Esophagus muscularis mucosa (tissue), 4 donors: ENCODE measurements around the gene TRABD2A. TPM values are rescaled to one million over a fixed set of nuclear protein-coding genes. Genes with fewer than 3 reads are reported as not detected.
A peak's percentile ranks its signal among the peaks of the same experiment; 100 is the strongest.

ENCODE experiments used
- DNase-seq: peaks from one replicate; pipeline ENCODE4 v3.0.0-alpha.2; 2017; ENCODE audit errors: extremely low spot score
- H3K27ac ChIP-seq, 4 donors: fragments of 200-600 bp; sonication (generic); replicated peaks in 1 of 4; 1 replicate in 3 of 4; 2 replicates in 1 of 4; pipeline ENCODE4 v1.5.1; 2016 to 2019; ENCODE audit warnings: mild to moderate bottlenecking in 1 of 4
- H3K27me3 ChIP-seq, 4 donors: fragments of 200-600 bp; sonication (generic); one replicate each; pipeline versions ENCODE4 v1.5.1 to v1.6.0; 2016 to 2019
- H3K36me3 ChIP-seq, 4 donors: fragments of 200-600 bp; sonication (generic); one replicate each; pipeline ENCODE4 v1.5.1; 2016 to 2019
- H3K4me1 ChIP-seq, 4 donors: fragments of 200-600 bp; sonication (generic); one replicate each; pipeline ENCODE4 v1.5.1; 2016 to 2019
- H3K4me3 ChIP-seq, 4 donors: fragments of 200-600 bp; sonication (generic); 1 replicate in 2 of 4; 2 replicates in 2 of 4; pipeline ENCODE4 v1.5.1; 2016 to 2019; ENCODE audit warnings: mild to moderate bottlenecking in 4 of 4, moderate library complexity in 1 of 4
- H3K9me3 ChIP-seq, 4 donors: fragments of 200-600 bp; sonication (generic); 1 replicate in 3 of 4; 2 replicates in 1 of 4; pipeline ENCODE4 v1.5.1; 2016 to 2019
- EP300 ChIP-seq: sonication (generic); formaldehyde crosslinking; IDR thresholded peaks from one replicate; pipeline ENCODE4 v1.6.1; 2017; ENCODE audit warnings: antibody characterized with exemption
- POLR2A ChIP-seq: fragments of 450-650 bp; IDR thresholded peaks from one replicate; pipeline ENCODE4 v1.6.1; 2017; ENCODE audit warnings: antibody characterized with exemption, moderate library complexity, mild to moderate bottlenecking, low read depth
- POLR2AphosphoS5 ChIP-seq, 2 donors: sonication (generic); formaldehyde crosslinking; IDR thresholded peaks; one replicate each; pipeline ENCODE4 v1.6.1; 2017; ENCODE audit warnings: antibody characterized with exemption in 2 of 2
- WGBS: methylation state at CpG from one replicate; pipeline ENCODE4 v1.1.5; 2018; 5-methylcytosine and 5-hydroxymethylcytosine counted together
- intact Hi-C: fragments of 100-400 bp; cut with DNase I; formaldehyde crosslinking; loops from one replicate; pipeline ENCODE4 v1.15.1; 2023
- total RNA-seq, 4 donors: library from RNA; depleted of rRNA; stranded (reverse); fragments of >200 nt; gene quantifications; one replicate each; pipeline versions ENCODE4 v1.1.0 to v1.2.1, GENCODE V29; 2016
- TF ChIP-seq, protein P1 (sequence below), 3 experiments: fragments of 200-600 bp in 2 of 3; fragments of 450-650 bp in 1 of 3; sonication (generic) in 2 of 3; IDR thresholded peaks; one replicate each; pipeline ENCODE4 v1.5.1; 2017 to 2019; ENCODE audit warnings: antibody characterized with exemption in 3 of 3, mild to moderate bottlenecking in 2 of 3, moderate library complexity in 1 of 3

Gene TRABD2A
- total RNA-seq, 4 donors from 2014 or later = 1.2 to 3.0 (median 2.1) TPM

GRCh38 chr2:84902526-84902925 lies 21.6 kb upstream of the TRABD2A start:
- peaks cover 19 to 35% (median 33%) of the 10 kb centered on the region in 4 donors for H3K4me1 ChIP-seq
- TF ChIP-seq EP300 (no peak), POLR2A (no peak), POLR2AphosphoS5 (IDR thresholded peaks at IDR 0.05) (no peak)
- TF ChIP-seq, protein P1, sequence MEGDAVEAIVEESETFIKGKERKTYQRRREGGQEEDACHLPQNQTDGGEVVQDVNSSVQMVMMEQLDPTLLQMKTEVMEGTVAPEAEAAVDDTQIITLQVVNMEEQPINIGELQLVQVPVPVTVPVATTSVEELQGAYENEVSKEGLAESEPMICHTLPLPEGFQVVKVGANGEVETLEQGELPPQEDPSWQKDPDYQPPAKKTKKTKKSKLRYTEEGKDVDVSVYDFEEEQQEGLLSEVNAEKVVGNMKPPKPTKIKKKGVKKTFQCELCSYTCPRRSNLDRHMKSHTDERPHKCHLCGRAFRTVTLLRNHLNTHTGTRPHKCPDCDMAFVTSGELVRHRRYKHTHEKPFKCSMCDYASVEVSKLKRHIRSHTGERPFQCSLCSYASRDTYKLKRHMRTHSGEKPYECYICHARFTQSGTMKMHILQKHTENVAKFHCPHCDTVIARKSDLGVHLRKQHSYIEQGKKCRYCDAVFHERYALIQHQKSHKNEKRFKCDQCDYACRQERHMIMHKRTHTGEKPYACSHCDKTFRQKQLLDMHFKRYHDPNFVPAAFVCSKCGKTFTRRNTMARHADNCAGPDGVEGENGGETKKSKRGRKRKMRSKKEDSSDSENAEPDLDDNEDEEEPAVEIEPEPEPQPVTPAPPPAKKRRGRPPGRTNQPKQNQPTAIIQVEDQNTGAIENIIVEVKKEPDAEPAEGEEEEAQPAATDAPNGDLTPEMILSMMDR (IDR thresholded peaks at IDR 0.05) = no peak
- intact Hi-C loops = no loop called here
- peaks cover 0 to 8% (median 2%) of the 10 kb centered on the region in 4 donors for H3K36me3 ChIP-seq
- WGBS = 97% methylated on average over 4 of the region's 4 CpGs
- H3K27me3 ChIP-seq = no peaks in the 10 kb centered on the region
- H3K4me3 ChIP-seq = no peak overlapping the region
- no peaks in the 10 kb centered on the region for H3K9me3 ChIP-seq
- H3K27ac ChIP-seq = no peak overlapping the region
- DNase-seq = no peak

DNA sequence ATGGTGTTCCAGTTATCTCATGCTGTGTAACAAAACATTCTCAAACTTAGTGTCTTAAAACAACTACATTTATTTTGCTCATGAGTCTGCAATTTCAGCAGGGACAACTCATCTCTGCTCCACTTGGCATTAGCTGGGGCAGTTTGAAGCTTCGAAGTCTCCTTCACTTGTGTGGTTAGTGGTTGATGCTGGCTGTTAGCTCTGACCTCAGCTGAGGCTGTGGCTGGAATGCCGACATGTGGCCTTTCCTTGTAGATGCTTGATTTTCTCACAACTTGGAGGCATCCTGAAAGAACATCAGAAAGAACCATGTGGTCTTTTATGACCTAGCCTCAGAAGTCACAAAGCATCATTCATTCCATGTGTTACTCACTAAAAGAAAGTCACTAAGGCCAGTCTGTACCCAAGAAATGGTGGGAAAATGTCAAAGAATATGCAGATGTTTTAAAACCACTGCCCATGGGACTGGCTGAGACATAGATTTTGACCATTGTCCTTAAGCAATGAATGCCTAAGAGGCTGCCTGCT lies 20.8 kb upstream of the TRABD2A start:
- Histone ChIP-seq H3K4me1 (peaks cover 15 to 26% (median 25%) of the 10 kb centered on the region in 4 donors), H3K36me3 (peaks cover 0 to 7% (median 2%) of the 10 kb centered on the region in 4 donors), H3K9me3 (no peaks in the 10 kb centered on the region), H3K27me3 (no peaks in the 10 kb centered on the region), H3K27ac (no peak overlapping the region), H3K4me3 (no peak overlapping the region)
- WGBS = 76% methylated on average over 2 of the region's 2 CpGs
- no peak for DNase-seq
- TF ChIP-seq, protein P1 (IDR thresholded peaks at IDR 0.05) = no peak
- no peak for TF ChIP-seq EP300
- TF ChIP-seq POLR2AphosphoS5 (IDR thresholded peaks at IDR 0.05) = no peak
- TF ChIP-seq POLR2A = no peak
- intact Hi-C loops = no loop called here

- WGBS = 92% methylated on average over 1 of the region's 1 CpG
Observed at GRCh38 chr2:84900971-84901370, 20.1 kb upstream of the TRABD2A start.

DNA sequence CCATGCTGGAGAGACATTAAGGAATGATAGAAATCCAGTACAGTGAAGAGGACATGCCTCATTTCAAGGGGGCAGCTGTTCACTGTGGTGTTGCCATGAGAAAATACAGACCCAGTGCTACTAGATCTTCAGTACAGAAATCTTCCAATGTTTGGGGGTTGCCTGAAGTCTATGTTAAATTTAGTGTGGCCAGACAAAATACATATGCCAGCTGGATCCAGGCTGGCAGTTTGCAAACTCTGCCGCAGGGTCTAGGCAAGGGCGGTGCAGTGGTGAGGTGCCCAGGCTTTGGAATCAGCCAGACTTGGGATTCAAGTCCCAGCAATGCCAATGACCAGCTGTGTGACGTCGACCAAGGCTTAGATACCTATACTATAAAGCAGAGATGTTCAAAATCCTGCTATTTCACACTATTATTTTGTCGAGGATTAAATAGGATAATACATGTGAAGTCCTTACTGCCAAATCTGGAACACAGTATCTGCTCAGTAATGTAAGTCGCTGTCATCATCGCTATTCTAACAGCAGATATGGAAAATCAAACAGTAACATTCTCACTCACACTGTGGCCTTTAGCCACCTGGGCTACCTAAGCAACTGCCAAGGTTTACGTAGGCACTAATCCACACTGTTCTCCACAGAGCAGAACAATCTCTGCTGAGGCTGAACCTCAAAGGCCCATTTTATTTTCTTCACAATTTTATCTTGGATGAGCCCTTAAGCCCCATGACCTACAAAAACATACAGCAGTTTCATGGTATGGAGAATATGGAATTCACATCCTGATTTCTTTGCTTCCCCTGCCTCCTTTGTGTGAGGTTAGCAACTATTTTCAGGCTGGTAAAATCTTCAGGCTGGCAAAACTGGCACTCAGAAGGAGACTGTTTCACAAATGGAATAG lies 18.7 kb upstream of the TRABD2A start:
- peaks cover 17 to 28% (median 27%) of the 10 kb centered on the region in 4 donors for H3K4me1 ChIP-seq
- H3K27ac ChIP-seq = peak overlapping the region in 2 of 4 donors; percentile 24 to 58
- DNase-seq = no peak
- H3K9me3 ChIP-seq = no peaks in the 10 kb centered on the region
- 85% methylated on average over 8 of the region's 8 CpGs for WGBS
- TF ChIP-seq POLR2AphosphoS5 (IDR thresholded peaks at IDR 0.05) = no peak
- TF ChIP-seq EP300 = no peak
- TF ChIP-seq, protein P1 (IDR thresholded peaks at IDR 0.05) = no peak
- no peak overlapping the region for H3K4me3 ChIP-seq
- H3K36me3 ChIP-seq = no peaks in the 10 kb centered on the region
- intact Hi-C loops = no loop called here
- no peaks in the 10 kb centered on the region for H3K27me3 ChIP-seq

More at GRCh38 chr2:84900971-84901370, 20.1 kb upstream of the TRABD2A start:
- intact Hi-C loops = no loop called here
- no peaks in the 10 kb centered on the region for H3K27me3 ChIP-seq
- no peaks in the 10 kb centered on the region for H3K9me3 ChIP-seq
- no peak overlapping the region for H3K27ac ChIP-seq
- no peak overlapping the region for H3K4me3 ChIP-seq
- H3K36me3 ChIP-seq = peaks cover 0 to under 1% (median 0%) of the 10 kb centered on the region in 4 donors
- peaks cover 15 to 22% (median 20%) of the 10 kb centered on the region in 4 donors for H3K4me1 ChIP-seq
- no peak for TF ChIP-seq EP300
- no peak for TF ChIP-seq POLR2AphosphoS5 (IDR thresholded peaks at IDR 0.05)
- no peak for TF ChIP-seq POLR2A
- TF ChIP-seq, protein P1 (IDR thresholded peaks at IDR 0.05) = no peak
- DNase-seq = no peak
